Measurements from ENCODE around the gene SAMD7. TPM values are rescaled to one million over a fixed set of nuclear protein-coding genes. Genes with fewer than 3 reads are reported as not detected.

The SAMD7 gene
- total RNA-seq, 1 experiment from 2014 or later = not detected

- TF ChIP-seq, protein P1, sequence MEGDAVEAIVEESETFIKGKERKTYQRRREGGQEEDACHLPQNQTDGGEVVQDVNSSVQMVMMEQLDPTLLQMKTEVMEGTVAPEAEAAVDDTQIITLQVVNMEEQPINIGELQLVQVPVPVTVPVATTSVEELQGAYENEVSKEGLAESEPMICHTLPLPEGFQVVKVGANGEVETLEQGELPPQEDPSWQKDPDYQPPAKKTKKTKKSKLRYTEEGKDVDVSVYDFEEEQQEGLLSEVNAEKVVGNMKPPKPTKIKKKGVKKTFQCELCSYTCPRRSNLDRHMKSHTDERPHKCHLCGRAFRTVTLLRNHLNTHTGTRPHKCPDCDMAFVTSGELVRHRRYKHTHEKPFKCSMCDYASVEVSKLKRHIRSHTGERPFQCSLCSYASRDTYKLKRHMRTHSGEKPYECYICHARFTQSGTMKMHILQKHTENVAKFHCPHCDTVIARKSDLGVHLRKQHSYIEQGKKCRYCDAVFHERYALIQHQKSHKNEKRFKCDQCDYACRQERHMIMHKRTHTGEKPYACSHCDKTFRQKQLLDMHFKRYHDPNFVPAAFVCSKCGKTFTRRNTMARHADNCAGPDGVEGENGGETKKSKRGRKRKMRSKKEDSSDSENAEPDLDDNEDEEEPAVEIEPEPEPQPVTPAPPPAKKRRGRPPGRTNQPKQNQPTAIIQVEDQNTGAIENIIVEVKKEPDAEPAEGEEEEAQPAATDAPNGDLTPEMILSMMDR (IDR thresholded peaks at IDR 0.05) = no peak
- TF ChIP-seq POLR2AphosphoS5 (IDR thresholded peaks at IDR 0.05; ENCODE audit: low read depth, low read length) (no peak), TCF7L2 (IDR thresholded peaks at IDR 0.05; ENCODE audit: low read depth, low read length) (no peak), REST (IDR thresholded peaks at IDR 0.05; ENCODE audit: insufficient read depth in 1 of 2, low read depth in 2 of 2, low read length in 1 of 2) (no peak), SIN3A (IDR thresholded peaks at IDR 0.05; ENCODE audit: borderline replicate concordance, insufficient read depth, low read depth, low read length) (no peak)
- Histone ChIP-seq H3K27me3 (ENCODE audit: control insufficient read depth, insufficient read depth, low read length) (peaks cover 15% of the 10 kb centered on the region), H3K4me1 (ENCODE audit: control insufficient read depth, insufficient read depth, low read length) (no peaks in the 10 kb centered on the region), H3K9me3 (ENCODE audit: control insufficient read depth, insufficient read depth, low read depth, low read length) (no peaks in the 10 kb centered on the region), H3K4me3 (ENCODE audit: low read depth in 2 of 2, low read length in 2 of 2) (no peak overlapping the region), H3K36me3 (ENCODE audit: control insufficient read depth, insufficient read depth, low read length) (no peaks in the 10 kb centered on the region), H3K27ac (ENCODE audit: low read length) (no peak overlapping the region)
- in situ Hi-C loops (cut with HindIII; ENCODE audit: low pct_unique_long_range_greater_than_20kb, low sequenced_read_pairs) = no loop called here
- CTCF ChIA-PET = no interaction called here
- POLR2A ChIA-PET = no interaction called here
- DNase-seq (ENCODE audit: low read depth, low spot score) = no peak
- intact Hi-C loops (cut with micrococcal nuclease; ENCODE audit: unreplicated experiment) = no loop called here
- no peak for ATAC-seq
- no TSS peak for BruUV-seq (replicated peaks)
These were observed 28.4 kb downstream of the SAMD7 start for GRCh38 chr3:169939751-169940150.

- TF ChIP-seq, protein P1 (IDR thresholded peaks at IDR 0.05) = no peak
- TF ChIP-seq TCF7L2 (IDR thresholded peaks at IDR 0.05; ENCODE audit: low read depth, low read length) = no peak
- TF ChIP-seq SIN3A (IDR thresholded peaks at IDR 0.05; ENCODE audit: borderline replicate concordance, insufficient read depth, low read depth, low read length) = no peak
- no peak for TF ChIP-seq REST (IDR thresholded peaks at IDR 0.05; ENCODE audit: insufficient read depth in 1 of 2, low read depth in 2 of 2, low read length in 1 of 2)
- no peak for TF ChIP-seq POLR2AphosphoS5 (IDR thresholded peaks at IDR 0.05; ENCODE audit: low read depth, low read length)
- no TSS peak for BruUV-seq (replicated peaks)
- POLR2A ChIA-PET = no interaction called here
These were observed 29.3 kb downstream of the SAMD7 start for GRCh38 chr3:169940470-169941181.

More at GRCh38 chr3:169940470-169941181, 29.3 kb downstream of the SAMD7 start:
- DNase-seq (ENCODE audit: low read depth, low spot score) (no peak), ATAC-seq (no peak)
- no peaks in the 10 kb centered on the region for H3K4me1 ChIP-seq (ENCODE audit: control insufficient read depth, insufficient read depth, low read length)
- intact Hi-C loops (cut with micrococcal nuclease; ENCODE audit: unreplicated experiment) (no loop called here), in situ Hi-C loops (cut with HindIII; ENCODE audit: low pct_unique_long_range_greater_than_20kb, low sequenced_read_pairs) (no loop called here)
- no peaks in the 10 kb centered on the region for H3K36me3 ChIP-seq (ENCODE audit: control insufficient read depth, insufficient read depth, low read length)
- no peaks in the 10 kb centered on the region for H3K9me3 ChIP-seq (ENCODE audit: control insufficient read depth, insufficient read depth, low read depth, low read length)
- H3K27ac ChIP-seq (ENCODE audit: low read length) = no peak overlapping the region
- peaks cover 10% of the 10 kb centered on the region; the same call in 1 of the 2 replicates for H3K27me3 ChIP-seq (ENCODE audit: control insufficient read depth, insufficient read depth, low read length)
- CTCF ChIA-PET = no interaction called here
- no peak overlapping the region for H3K4me3 ChIP-seq (ENCODE audit: low read depth in 2 of 2, low read length in 2 of 2)
